ENCODE results near the gene XAB2.

- TF ChIP-seq POLR2A (IDR thresholded peaks at IDR 0.05) (no peak), CTCF (IDR thresholded peaks at IDR 0.05) (no peak), EP300 (IDR thresholded peaks at IDR 0.05) (no peak)
Observed at GRCh38 chr19:7612282-7613274, 16.8 kb downstream of the XAB2 start.

Measured in ovary (tissue), 3 donors.